Measurements from ENCODE around the gene CIAO1.
"Not testable (repeated sequence)": the region's sequence is repeated elsewhere in the genome, so short reads cannot be mapped to it uniquely, and the experiment has no call there.

The CIAO1 gene

GRCh38 chr2:96274355-96275056, 8.5 kb downstream of the CIAO1 start:
- Mint-ChIP-seq H3K27ac (peak overlapping the region in 1 of 3 experiments; percentile 54), H3K4me1 (no peaks in the 10 kb centered on the region), H3K9me3 (no peaks in the 10 kb centered on the region), H3K4me3 (no peak overlapping the region), H3K36me3 (ENCODE audit: low read depth) (peaks cover 81% of the 10 kb centered on the region), H3K27me3 (ENCODE audit: low read depth) (no peaks in the 10 kb centered on the region)
- no peak for TF ChIP-seq CTCF (IDR thresholded peaks at IDR 0.05; ENCODE audit: unreplicated experiment in 3 of 3)

GRCh38 chr2:96276787-96277499, 10.9 kb downstream of the CIAO1 start:
- Mint-ChIP-seq H3K27me3 (ENCODE audit: low read depth) (no peaks in the 10 kb centered on the region), H3K4me3 (no peak overlapping the region), H3K27ac (no peak overlapping the region), H3K36me3 (ENCODE audit: low read depth) (peaks cover 81% of the 10 kb centered on the region), H3K9me3 (no peaks in the 10 kb centered on the region), H3K4me1 (no peaks in the 10 kb centered on the region)
- no peak for TF ChIP-seq CTCF (IDR thresholded peaks at IDR 0.05; ENCODE audit: unreplicated experiment in 3 of 3)

- no peak for TF ChIP-seq CTCF (IDR thresholded peaks at IDR 0.05; ENCODE audit: unreplicated experiment in 3 of 3)
- Mint-ChIP-seq H3K4me3 (no peak overlapping the region), H3K27ac (no peak overlapping the region), H3K27me3 (ENCODE audit: low read depth) (no peaks in the 10 kb centered on the region), H3K36me3 (ENCODE audit: low read depth) (peaks cover 82% of the 10 kb centered on the region), H3K9me3 (no peaks in the 10 kb centered on the region), H3K4me1 (no peaks in the 10 kb centered on the region)
These were observed 21.3 kb downstream of the CIAO1 start for GRCh38 chr2:96287273-96287856.

GRCh38 chr2:96291751-96292150, 25.7 kb downstream of the CIAO1 start:
- TF ChIP-seq CTCF (IDR thresholded peaks at IDR 0.05; ENCODE audit: unreplicated experiment in 3 of 3): no peak
- Mint-ChIP-seq H3K9me3 (no peaks in the 10 kb centered on the region), H3K36me3 (ENCODE audit: low read depth) (peaks cover 89% of the 10 kb centered on the region), H3K27me3 (ENCODE audit: low read depth) (no peaks in the 10 kb centered on the region), H3K4me3 (no peak overlapping the region), H3K4me1 (no peaks in the 10 kb centered on the region), H3K27ac (no peak overlapping the region)

GRCh38 chr2:96294271-96294670, 28.2 kb downstream of the CIAO1 start:
- not testable (repeated sequence) for H3K27ac Mint-ChIP-seq; H3K27me3 Mint-ChIP-seq (ENCODE audit: low read depth); H3K4me3 Mint-ChIP-seq; H3K9me3 Mint-ChIP-seq; H3K4me1 Mint-ChIP-seq
- peaks cover 88% of the 10 kb centered on the region for H3K36me3 Mint-ChIP-seq (ENCODE audit: low read depth)

- no peak overlapping the region for H3K4me3 Mint-ChIP-seq
- H3K4me1 Mint-ChIP-seq: peaks cover 3% of the 10 kb centered on the region
- H3K9me3 Mint-ChIP-seq: no peaks in the 10 kb centered on the region
- H3K36me3 Mint-ChIP-seq (ENCODE audit: low read depth): peaks cover 83% of the 10 kb centered on the region
- no peaks in the 10 kb centered on the region for H3K27me3 Mint-ChIP-seq (ENCODE audit: low read depth)
- no peak overlapping the region for H3K27ac Mint-ChIP-seq
- TF ChIP-seq CTCF (IDR thresholded peaks at IDR 0.05; ENCODE audit: unreplicated experiment in 3 of 3): no peak
These were observed 30.9 kb downstream of the CIAO1 start for GRCh38 chr2:96296925-96297324.

Measured in nephron (organoid).